HG03565 (cell line): Measurements from ENCODE around the gene ARFGEF3.
"Not testable (repeated sequence)": the region's sequence is repeated elsewhere in the genome, so short reads cannot be mapped to it uniquely, and the experiment has no call there.

Experiments
- ATAC-seq: cut with Tn5 transposase; IDR thresholded peaks from one replicate; pipeline ENCODE4 v1.9.1; 2021; ENCODE audit warnings: mild to moderate bottlenecking, moderate library complexity; ENCODE audit not compliant: unreplicated experiment

Gene ARFGEF3, protein sequence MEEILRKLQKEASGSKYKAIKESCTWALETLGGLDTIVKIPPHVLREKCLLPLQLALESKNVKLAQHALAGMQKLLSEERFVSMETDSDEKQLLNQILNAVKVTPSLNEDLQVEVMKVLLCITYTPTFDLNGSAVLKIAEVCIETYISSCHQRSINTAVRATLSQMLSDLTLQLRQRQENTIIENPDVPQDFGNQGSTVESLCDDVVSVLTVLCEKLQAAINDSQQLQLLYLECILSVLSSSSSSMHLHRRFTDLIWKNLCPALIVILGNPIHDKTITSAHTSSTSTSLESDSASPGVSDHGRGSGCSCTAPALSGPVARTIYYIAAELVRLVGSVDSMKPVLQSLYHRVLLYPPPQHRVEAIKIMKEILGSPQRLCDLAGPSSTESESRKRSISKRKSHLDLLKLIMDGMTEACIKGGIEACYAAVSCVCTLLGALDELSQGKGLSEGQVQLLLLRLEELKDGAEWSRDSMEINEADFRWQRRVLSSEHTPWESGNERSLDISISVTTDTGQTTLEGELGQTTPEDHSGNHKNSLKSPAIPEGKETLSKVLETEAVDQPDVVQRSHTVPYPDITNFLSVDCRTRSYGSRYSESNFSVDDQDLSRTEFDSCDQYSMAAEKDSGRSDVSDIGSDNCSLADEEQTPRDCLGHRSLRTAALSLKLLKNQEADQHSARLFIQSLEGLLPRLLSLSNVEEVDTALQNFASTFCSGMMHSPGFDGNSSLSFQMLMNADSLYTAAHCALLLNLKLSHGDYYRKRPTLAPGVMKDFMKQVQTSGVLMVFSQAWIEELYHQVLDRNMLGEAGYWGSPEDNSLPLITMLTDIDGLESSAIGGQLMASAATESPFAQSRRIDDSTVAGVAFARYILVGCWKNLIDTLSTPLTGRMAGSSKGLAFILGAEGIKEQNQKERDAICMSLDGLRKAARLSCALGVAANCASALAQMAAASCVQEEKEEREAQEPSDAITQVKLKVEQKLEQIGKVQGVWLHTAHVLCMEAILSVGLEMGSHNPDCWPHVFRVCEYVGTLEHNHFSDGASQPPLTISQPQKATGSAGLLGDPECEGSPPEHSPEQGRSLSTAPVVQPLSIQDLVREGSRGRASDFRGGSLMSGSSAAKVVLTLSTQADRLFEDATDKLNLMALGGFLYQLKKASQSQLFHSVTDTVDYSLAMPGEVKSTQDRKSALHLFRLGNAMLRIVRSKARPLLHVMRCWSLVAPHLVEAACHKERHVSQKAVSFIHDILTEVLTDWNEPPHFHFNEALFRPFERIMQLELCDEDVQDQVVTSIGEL (N-terminal part only)

GRCh38 chr6:138161338-138162110 is at the start of gene ARFGEF3:
Gene ARFGEF3, plus strand, starts transcription at chr6:138161939. Its CDS starts 148 bp downstream, at chr6:138162087.
- peak; percentile 61 for ATAC-seq

GRCh38 chr6:138113588-138114210 is 48.0 kb upstream of the ARFGEF3 start:
- ATAC-seq, result no peak

DNA sequence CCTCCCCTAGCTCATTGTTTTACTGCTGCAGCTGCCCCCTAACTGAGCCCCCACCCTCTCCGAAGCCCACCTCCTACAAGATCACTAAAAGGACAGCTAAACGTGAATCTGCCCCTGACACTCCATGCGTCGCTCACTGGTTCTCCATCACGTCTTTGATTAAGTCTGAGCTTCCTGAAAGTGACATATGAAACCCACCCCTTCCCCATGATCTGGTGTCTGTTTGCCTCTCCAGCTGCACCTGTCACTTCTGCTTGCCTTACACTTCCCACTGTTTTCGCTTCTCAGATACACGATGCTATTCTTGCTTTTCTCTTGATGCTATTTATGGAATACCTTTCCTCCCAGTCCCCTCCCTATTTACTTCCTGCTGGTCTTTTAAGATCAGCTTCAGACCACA is 46.5 kb upstream of the ARFGEF3 start:
- ATAC-seq, result no peak

GRCh38 chr6:138115877-138116660 is 45.7 kb upstream of the ARFGEF3 start:
- peak; percentile 54 for ATAC-seq

- ATAC-seq, result no peak
Measured at GRCh38 chr6:138116661-138116999, 45.1 kb upstream of the ARFGEF3 start.

DNA sequence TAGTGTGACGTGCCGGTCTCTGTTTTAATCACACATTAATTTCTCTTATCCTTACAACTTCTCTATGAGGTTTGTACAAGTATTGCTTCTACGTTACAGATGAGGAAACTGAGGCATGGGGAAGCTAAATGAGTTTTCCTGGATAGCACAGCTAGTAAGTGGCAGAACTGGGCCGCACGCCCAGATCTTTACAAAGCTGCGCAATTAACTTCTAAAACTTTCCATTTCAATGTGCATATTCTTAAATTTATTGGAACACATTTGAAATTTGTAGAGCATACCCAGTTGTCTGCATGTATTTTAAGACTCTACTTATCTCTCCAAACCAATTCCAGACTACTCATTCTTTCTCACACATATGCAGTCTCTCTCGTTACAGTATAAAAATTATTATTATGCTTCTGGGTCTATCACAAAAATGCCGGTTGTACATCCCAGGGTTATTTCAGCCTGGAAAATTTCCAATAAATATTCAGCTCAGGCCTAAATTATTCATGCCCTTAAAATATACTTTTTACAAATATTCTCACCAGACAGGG is 44.3 kb upstream of the ARFGEF3 start:
- ATAC-seq, result no peak

- ATAC-seq, result not testable (repeated sequence)
Measured at GRCh38 chr6:138119229-138119628, 42.5 kb upstream of the ARFGEF3 start.

DNA sequence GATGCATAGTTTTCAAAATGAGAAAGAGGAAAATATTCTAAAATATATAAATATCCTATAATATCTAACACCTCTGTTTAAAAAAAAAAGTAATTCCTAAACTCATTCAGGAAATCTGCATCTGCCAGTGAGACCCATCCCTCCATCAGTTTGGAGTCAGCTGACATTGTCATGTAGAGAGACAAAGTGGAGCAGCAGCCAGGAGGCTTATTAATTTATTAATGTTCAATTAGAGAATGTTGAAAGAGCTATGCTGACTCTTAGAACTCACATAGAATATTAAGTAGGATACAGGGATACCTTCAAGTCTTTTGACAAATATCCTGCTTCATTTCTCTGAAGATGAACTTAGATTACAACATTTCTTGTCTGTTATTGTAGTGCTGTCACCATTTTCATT is 41.8 kb upstream of the ARFGEF3 start:
- no peak for ATAC-seq

GRCh38 chr6:138124096-138124495 is 37.6 kb upstream of the ARFGEF3 start:
- ATAC-seq, result no peak

DNA sequence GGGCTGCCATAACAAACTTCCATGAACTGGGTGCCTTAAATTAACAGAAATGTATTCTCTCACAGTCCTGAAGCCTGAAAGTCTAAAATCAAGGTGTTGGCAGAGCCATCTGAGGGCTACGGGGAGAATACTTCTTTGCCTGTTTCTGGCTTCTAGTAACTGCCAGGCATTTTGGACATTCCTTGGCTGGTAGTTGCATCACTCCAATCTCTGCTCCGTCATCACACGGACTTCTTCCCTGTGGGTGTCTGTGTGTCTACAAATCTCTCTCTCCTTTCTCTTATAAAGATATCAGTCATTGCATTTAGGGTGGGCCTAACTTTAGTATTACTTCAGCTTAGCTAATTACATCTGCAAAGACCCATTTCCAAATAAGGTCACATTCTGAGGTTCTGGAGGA is 33.6 kb upstream of the ARFGEF3 start:
- no peak for ATAC-seq

DNA sequence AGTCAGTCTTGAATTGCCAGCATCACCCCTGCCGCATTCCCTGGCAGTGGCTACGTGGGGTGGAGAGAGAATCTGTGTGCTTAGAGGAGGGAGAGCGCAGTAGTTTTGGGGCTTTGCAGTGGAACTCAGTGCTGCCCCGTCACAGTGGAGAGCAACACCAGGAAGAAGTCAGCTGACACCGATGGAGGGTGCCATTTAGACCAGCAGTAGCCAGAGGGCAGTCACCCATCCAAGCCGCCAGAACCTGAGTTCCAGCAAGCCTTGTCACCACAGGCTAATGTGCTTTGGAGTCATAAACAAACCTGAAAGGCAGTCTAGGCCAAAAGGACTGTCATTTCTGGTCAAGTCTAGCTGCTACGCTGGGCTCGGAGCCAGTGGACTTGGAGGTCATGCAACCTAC is 32.5 kb upstream of the ARFGEF3 start:
- no peak for ATAC-seq

GRCh38 chr6:138142806-138143205 is 18.9 kb upstream of the ARFGEF3 start:
- no peak for ATAC-seq

DNA sequence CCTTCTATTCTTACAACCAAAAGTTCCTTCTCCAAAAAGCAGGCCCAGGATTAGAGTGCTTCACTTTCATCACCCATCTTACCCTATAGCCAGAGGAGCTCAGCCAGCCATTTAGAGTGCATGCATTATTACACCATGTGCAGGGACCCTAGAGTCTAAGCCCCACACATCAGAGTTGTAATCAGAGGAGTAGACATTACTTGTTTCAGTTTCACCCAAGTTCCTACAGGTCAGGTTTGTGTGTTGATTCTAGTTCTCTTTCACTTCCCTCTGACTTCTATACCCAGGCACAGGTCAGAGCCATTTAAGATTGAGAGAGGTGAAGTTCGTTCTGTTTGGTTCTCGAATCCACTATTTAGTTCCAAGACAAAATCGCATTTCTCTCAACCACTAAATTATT is 16.3 kb upstream of the ARFGEF3 start:
- peak; percentile 87 for ATAC-seq

GRCh38 chr6:138146544-138146943 is 15.2 kb upstream of the ARFGEF3 start:
- ATAC-seq, result no peak

- ATAC-seq, result no peak
Measured at GRCh38 chr6:138155443-138155842, 6.3 kb upstream of the ARFGEF3 start.

DNA sequence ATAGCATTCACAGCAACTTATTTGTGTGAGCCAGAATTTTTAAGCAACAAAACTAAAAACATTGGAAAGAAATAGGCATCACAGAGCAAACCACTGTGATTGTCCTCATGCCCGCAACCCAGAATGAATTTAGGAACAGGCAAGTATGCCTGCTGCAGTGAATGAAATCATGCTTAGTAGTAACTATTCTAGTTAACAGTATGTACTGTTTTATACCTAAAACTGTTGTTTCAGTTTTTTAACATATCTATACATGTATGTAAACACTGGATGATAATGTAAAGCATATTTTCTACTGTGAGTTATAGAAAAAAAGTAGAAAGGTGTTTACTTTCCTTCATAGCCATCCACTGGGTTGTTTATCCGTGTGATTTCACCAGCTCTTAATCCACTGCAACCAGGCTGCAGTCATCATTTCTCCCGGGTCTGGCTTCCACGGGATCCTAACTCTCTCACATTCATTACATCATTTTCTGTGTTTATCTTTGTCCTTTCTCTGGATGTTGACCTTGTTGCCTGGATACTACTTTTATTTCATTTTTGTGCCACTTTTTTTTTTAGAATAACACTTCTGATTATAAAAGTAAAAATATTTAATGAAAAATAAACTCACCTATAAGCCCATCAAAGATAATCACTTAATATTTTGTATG is 3.6 kb upstream of the ARFGEF3 start:
- ATAC-seq, result no peak

DNA sequence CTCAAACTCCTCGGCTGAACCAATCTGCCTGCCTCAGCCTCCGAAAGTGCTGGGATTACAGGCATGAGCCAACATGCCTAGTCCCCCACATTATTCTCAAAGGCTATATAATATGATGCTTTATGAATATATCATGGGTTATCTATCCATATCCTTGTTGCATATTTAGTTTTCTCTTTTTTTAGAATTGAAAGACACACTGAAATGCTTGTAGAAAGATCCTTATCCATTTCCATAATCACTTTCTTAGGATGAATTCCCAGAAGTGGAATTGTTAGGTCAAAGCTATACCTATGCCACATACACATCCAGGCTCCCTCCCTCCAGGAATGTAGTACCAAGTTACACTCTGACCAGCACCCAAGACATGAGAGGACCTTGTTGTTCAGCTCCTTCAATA is 2.5 kb upstream of the ARFGEF3 start:
- ATAC-seq, result no peak

GRCh38 chr6:138160329-138161087 is 1.2 kb upstream of the ARFGEF3 start:
- ATAC-seq, result no peak
